Measurements from ENCODE around the gene ESAM. TPM values are rescaled to one million over a fixed set of nuclear protein-coding genes. Genes with fewer than 3 reads are reported as not detected.

ESAM gene
- total and polyA plus RNA-seq, 10 of the 15 experiments (the other 5 are each of a cell fraction or from before 2014, with no cell fraction given), result 2.7 to 43.6 (median 19.5) TPM

DNA sequence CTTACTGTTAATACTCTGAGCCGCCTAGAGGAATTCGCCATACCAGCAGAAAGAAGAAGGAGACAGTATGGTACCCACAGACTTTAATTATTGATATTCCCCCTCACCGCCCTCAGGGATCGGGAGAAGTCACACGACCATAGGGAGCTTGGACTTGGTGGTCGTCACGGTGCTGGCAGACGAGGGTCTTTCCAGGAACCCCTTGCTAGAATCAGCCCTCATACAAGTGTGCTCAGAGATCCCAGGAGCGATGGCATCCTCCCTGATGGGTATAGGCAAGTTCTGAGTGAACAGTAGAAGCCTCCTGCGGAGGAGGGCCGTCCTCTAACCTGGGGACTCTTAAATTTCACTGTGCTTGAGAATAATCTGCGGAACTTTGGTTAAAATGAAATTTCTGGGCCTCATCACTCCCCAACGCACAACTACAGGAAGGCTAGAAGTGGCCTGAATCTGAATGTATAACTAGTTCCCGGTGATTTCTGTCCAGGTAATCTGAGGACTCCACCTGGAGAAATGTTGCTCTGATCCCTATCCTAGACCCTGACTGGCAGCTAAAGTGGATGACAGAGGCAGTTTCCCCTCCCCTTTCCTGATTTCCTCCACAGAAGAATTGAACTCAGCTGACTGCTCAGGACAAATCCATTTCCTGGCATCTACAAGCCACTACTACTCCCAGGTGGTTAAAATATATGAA lies 14.5 kb downstream of the ESAM start:
- in situ Hi-C loops (cut with MboI) (no loop called here), intact Hi-C loops (cut with micrococcal nuclease; ENCODE audit: unreplicated experiment) (no loop called here)
- Histone ChIP-seq H4K20me1 (ENCODE audit: control insufficient read depth, insufficient read depth) (no peaks in the 10 kb centered on the region), H3K4me2 (ENCODE audit: control insufficient read depth, insufficient read depth) (no peak overlapping the region; the same call in 1 of the 2 replicates), H3K79me2 (ENCODE audit: control insufficient read depth, insufficient read depth, low read length) (no peaks in the 10 kb centered on the region), H3K9ac (ENCODE audit: control insufficient read depth, insufficient read depth, low read length) (no peak overlapping the region), H3K9me3 (replicated peaks; ENCODE audit: control insufficient read depth, insufficient read depth, low read length) (no peaks in the 10 kb centered on the region), H3K4me1 (ENCODE audit: control insufficient read depth, insufficient read depth, low read length) (peaks cover 4% of the 10 kb centered on the region; the same call in 1 of the 2 replicates), H3K36me3 (ENCODE audit: control insufficient read depth in 2 of 2, insufficient read depth in 2 of 2, low read length in 1 of 2) (no peaks in the 10 kb centered on the region), H3K27me3 (replicated peaks in 1 of 2; ENCODE audit: control insufficient read depth in 2 of 2, insufficient read depth in 2 of 2, low read length in 1 of 2) (no peaks in the 10 kb centered on the region), H3K27ac (ENCODE audit: control insufficient read depth, insufficient read depth) (no peak overlapping the region), H2AFZ (ENCODE audit: control insufficient read depth, low read depth, low read length) (no peak overlapping the region), H3K4me3 (no peak overlapping the region)
- ChIA-PET RAD21 (ENCODE audit: unreplicated experiment) (interaction anchor here (1.3 to 2.5 kb wide), 8 partner anchors 8 to 89 kb away, joined by 5 to 34 read pairs (median 10); partner anchors contain the start of genes ESAM, MSANTD2, SIAE and SPA17), POLR2A (interaction anchor here (0.5 to 1.6 kb wide), 6 partner anchors 14 to 125 kb away, joined by 3 to 12 read pairs (median 4); partner anchors contain the start of genes ESAM, MSANTD2, SIAE and SPA17), CTCF (interaction anchor here (0.5 to 12.2 kb wide), 15 partner anchors 13 to 1642 kb away, joined by 3 to 202 read pairs (median 9); partner anchors contain the start of genes ESAM, MSANTD2, SIAE and SPA17), SMC1A (ENCODE audit: uncharacterized antibody, unreplicated experiment) (interaction anchor here (1.3 to 7.0 kb wide), 8 partner anchors 8 to 78 kb away, joined by 4 to 91 read pairs (median 5); partner anchors contain the start of gene ESAM)
- 49% methylated on average over 14 of the region's 14 CpGs for WGBS (ENCODE audit: insufficient coverage, insufficient replicate concordance, low lambda C conversion rate, missing lambda C conversion rate)
- FAIRE-seq, result no peak
- no peak for ATAC-seq
- no peak for DNase-seq (ENCODE audit: low read depth, low spot score)
- BruUV-seq (replicated peaks), result no TSS peak
- no peak for TF ChIP-seq ZZZ3 (IDR thresholded peaks at IDR 0.05; ENCODE audit: control insufficient read depth, insufficient read length, low read depth)
- no peak for TF ChIP-seq POLR2AphosphoS2 (IDR thresholded peaks at IDR 0.05; ENCODE audit: low read depth, low read length)
- TF ChIP-seq, protein P1, sequence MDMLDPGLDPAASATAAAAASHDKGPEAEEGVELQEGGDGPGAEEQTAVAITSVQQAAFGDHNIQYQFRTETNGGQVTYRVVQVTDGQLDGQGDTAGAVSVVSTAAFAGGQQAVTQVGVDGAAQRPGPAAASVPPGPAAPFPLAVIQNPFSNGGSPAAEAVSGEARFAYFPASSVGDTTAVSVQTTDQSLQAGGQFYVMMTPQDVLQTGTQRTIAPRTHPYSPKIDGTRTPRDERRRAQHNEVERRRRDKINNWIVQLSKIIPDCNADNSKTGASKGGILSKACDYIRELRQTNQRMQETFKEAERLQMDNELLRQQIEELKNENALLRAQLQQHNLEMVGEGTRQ (IDR thresholded peaks at IDR 0.05; ENCODE audit: borderline replicate concordance, low read depth, low read length), result no peak
- TF ChIP-seq BRCA1 (IDR thresholded peaks at IDR 0.05; ENCODE audit: low read depth, low read length), result no peak
- TF ChIP-seq ZNF274 (IDR thresholded peaks at IDR 0.05; ENCODE audit: insufficient read depth, insufficient read length), result no peak
- TF ChIP-seq, protein P2, sequence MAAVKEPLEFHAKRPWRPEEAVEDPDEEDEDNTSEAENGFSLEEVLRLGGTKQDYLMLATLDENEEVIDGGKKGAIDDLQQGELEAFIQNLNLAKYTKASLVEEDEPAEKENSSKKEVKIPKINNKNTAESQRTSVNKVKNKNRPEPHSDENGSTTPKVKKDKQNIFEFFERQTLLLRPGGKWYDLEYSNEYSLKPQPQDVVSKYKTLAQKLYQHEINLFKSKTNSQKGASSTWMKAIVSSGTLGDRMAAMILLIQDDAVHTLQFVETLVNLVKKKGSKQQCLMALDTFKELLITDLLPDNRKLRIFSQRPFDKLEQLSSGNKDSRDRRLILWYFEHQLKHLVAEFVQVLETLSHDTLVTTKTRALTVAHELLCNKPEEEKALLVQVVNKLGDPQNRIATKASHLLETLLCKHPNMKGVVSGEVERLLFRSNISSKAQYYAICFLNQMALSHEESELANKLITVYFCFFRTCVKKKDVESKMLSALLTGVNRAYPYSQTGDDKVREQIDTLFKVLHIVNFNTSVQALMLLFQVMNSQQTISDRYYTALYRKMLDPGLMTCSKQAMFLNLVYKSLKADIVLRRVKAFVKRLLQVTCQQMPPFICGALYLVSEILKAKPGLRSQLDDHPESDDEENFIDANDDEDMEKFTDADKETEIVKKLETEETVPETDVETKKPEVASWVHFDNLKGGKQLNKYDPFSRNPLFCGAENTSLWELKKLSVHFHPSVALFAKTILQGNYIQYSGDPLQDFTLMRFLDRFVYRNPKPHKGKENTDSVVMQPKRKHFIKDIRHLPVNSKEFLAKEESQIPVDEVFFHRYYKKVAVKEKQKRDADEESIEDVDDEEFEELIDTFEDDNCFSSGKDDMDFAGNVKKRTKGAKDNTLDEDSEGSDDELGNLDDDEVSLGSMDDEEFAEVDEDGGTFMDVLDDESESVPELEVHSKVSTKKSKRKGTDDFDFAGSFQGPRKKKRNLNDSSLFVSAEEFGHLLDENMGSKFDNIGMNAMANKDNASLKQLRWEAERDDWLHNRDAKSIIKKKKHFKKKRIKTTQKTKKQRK (IDR thresholded peaks at IDR 0.05; ENCODE audit: low read depth, low read length), result no peak
- no peak for TF ChIP-seq HCFC1 (IDR thresholded peaks at IDR 0.05; ENCODE audit: low read length)
- no peak for TF ChIP-seq RAD51 (IDR thresholded peaks at IDR 0.05)
- TF ChIP-seq, protein P3, sequence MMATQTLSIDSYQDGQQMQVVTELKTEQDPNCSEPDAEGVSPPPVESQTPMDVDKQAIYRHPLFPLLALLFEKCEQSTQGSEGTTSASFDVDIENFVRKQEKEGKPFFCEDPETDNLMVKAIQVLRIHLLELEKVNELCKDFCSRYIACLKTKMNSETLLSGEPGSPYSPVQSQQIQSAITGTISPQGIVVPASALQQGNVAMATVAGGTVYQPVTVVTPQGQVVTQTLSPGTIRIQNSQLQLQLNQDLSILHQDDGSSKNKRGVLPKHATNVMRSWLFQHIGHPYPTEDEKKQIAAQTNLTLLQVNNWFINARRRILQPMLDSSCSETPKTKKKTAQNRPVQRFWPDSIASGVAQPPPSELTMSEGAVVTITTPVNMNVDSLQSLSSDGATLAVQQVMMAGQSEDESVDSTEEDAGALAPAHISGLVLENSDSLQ (IDR thresholded peaks at IDR 0.05), result no peak
- TF ChIP-seq, protein P4, sequence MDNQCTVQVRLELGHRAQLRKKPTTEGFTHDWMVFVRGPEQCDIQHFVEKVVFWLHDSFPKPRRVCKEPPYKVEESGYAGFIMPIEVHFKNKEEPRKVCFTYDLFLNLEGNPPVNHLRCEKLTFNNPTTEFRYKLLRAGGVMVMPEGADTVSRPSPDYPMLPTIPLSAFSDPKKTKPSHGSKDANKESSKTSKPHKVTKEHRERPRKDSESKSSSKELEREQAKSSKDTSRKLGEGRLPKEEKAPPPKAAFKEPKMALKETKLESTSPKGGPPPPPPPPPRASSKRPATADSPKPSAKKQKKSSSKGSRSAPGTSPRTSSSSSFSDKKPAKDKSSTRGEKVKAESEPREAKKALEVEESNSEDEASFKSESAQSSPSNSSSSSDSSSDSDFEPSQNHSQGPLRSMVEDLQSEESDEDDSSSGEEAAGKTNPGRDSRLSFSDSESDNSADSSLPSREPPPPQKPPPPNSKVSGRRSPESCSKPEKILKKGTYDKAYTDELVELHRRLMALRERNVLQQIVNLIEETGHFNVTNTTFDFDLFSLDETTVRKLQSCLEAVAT (IDR thresholded peaks at IDR 0.05), result no peak
- TF ChIP-seq, protein P5, sequence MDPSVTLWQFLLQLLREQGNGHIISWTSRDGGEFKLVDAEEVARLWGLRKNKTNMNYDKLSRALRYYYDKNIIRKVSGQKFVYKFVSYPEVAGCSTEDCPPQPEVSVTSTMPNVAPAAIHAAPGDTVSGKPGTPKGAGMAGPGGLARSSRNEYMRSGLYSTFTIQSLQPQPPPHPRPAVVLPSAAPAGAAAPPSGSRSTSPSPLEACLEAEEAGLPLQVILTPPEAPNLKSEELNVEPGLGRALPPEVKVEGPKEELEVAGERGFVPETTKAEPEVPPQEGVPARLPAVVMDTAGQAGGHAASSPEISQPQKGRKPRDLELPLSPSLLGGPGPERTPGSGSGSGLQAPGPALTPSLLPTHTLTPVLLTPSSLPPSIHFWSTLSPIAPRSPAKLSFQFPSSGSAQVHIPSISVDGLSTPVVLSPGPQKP (IDR thresholded peaks at IDR 0.05; ENCODE audit: low read depth, low read length), result no peak
- TF ChIP-seq WRNIP1 (IDR thresholded peaks at IDR 0.05; ENCODE audit: borderline replicate concordance, low read depth, low read length), result no peak
- TF ChIP-seq, protein P6, sequence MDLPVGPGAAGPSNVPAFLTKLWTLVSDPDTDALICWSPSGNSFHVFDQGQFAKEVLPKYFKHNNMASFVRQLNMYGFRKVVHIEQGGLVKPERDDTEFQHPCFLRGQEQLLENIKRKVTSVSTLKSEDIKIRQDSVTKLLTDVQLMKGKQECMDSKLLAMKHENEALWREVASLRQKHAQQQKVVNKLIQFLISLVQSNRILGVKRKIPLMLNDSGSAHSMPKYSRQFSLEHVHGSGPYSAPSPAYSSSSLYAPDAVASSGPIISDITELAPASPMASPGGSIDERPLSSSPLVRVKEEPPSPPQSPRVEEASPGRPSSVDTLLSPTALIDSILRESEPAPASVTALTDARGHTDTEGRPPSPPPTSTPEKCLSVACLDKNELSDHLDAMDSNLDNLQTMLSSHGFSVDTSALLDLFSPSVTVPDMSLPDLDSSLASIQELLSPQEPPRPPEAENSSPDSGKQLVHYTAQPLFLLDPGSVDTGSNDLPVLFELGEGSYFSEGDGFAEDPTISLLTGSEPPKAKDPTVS (IDR thresholded peaks at IDR 0.05; ENCODE audit: low read depth, low read length), result no peak

All from GM12878 (cell line).